ENCODE measurements around the gene CLDN4. TPM values are rescaled to one million over a fixed set of nuclear protein-coding genes. Genes with fewer than 3 reads are reported as not detected.

Gene CLDN4
- total RNA-seq, 6 donors from 2014 or later, result 88.0 to 231 (median 169) TPM

GRCh38 chr7:73872056-73872908, 41.5 kb downstream of the CLDN4 start:
- DNase-seq (no peak), ATAC-seq (ENCODE audit: low FRiP score in 2 of 2) (no peak)
- H3K27ac ChIP-seq, result peak overlapping the region in 3 of 4 donors; percentile 21 to 77 (median 74)
- H3K4me3 ChIP-seq, result no peak overlapping the region
- no peaks in the 10 kb centered on the region for H3K9me3 ChIP-seq
- 73 to 78% methylated on average over 8 to 13 of the region's 13 CpGs for WGBS, 2 donors
- H3K4me1 ChIP-seq, result peaks cover 20 to 33% (median 25%) of the 10 kb centered on the region in 4 donors
- H3K27me3 ChIP-seq, result no peaks in the 10 kb centered on the region
- TF ChIP-seq EP300 (IDR thresholded peaks at IDR 0.05), result no peak
- TF ChIP-seq POLR2A (IDR thresholded peaks at IDR 0.05), result no peak
- TF ChIP-seq POLR2AphosphoS5 (IDR thresholded peaks at IDR 0.05), result no peak
- TF ChIP-seq CTCF (IDR thresholded peaks at IDR 0.05), result no peak
- H3K36me3 ChIP-seq, result no peaks in the 10 kb centered on the region

- 95 to 97% methylated on average over 7 to 8 of the region's 8 CpGs for WGBS, 2 donors
Measured at GRCh38 chr7:73876361-73876760, 45.6 kb downstream of the CLDN4 start.

GRCh38 chr7:73876973-73877372, 46.2 kb downstream of the CLDN4 start:
- no peaks in the 10 kb centered on the region for H3K36me3 ChIP-seq
- ATAC-seq (ENCODE audit: low FRiP score in 2 of 2), result no peak
- peaks cover 28 to 34% (median 30%) of the 10 kb centered on the region in 4 donors for H3K4me1 ChIP-seq
- peak in 1 of 2 donors; percentile 57 for DNase-seq
- no peak for TF ChIP-seq POLR2AphosphoS5 (IDR thresholded peaks at IDR 0.05)
- no peak for TF ChIP-seq EP300 (IDR thresholded peaks at IDR 0.05)
- TF ChIP-seq CTCF (IDR thresholded peaks at IDR 0.05), result no peak
- TF ChIP-seq POLR2A (IDR thresholded peaks at IDR 0.05), result no peak
- WGBS, 2 donors, result 78 to 85% methylated on average over 10 of the region's 12 CpGs
- no peaks in the 10 kb centered on the region for H3K9me3 ChIP-seq
- H3K27me3 ChIP-seq, result no peaks in the 10 kb centered on the region
- no peak overlapping the region for H3K4me3 ChIP-seq
- peak overlapping the region in 1 of 4 donors; percentile 1 for H3K27ac ChIP-seq

More at GRCh38 chr7:73876361-73876760, 45.6 kb downstream of the CLDN4 start:
- Histone ChIP-seq H3K9me3 (no peaks in the 10 kb centered on the region), H3K27ac (no peak overlapping the region), H3K36me3 (no peaks in the 10 kb centered on the region), H3K4me3 (no peak overlapping the region), H3K4me1 (peaks cover 23 to 29% (median 24%) of the 10 kb centered on the region in 4 donors), H3K27me3 (no peaks in the 10 kb centered on the region)
- ATAC-seq (ENCODE audit: low FRiP score in 2 of 2) (no peak), DNase-seq (no peak)
- TF ChIP-seq EP300 (IDR thresholded peaks at IDR 0.05) (no peak), CTCF (IDR thresholded peaks at IDR 0.05) (no peak), POLR2A (IDR thresholded peaks at IDR 0.05) (no peak), POLR2AphosphoS5 (IDR thresholded peaks at IDR 0.05) (no peak)

GRCh38 chr7:73879977-73880681, 49.3 kb downstream of the CLDN4 start:
- WGBS, 2 donors, result 37 to 43% methylated on average over 8 to 18 of the region's 18 CpGs
- peak; percentile 57 to 58 for TF ChIP-seq POLR2AphosphoS5 (IDR thresholded peaks at IDR 0.05)
- no peak for TF ChIP-seq POLR2A (IDR thresholded peaks at IDR 0.05)
- TF ChIP-seq CTCF (IDR thresholded peaks at IDR 0.05), result peak in 1 of 6 experiments; percentile 13
- peak in 2 of 4 donors; percentile 24 for TF ChIP-seq EP300 (IDR thresholded peaks at IDR 0.05)
- peak in 1 of 2 donors; percentile 27 for DNase-seq

More at GRCh38 chr7:73879977-73880681, 49.3 kb downstream of the CLDN4 start:
- ATAC-seq (ENCODE audit: low FRiP score in 2 of 2), result peak; percentile 50
- H3K9me3 ChIP-seq, result no peaks in the 10 kb centered on the region
- H3K27ac ChIP-seq, result peak overlapping the region; percentile 70 to 89 (median 76)
- H3K4me3 ChIP-seq, result no peak overlapping the region
- no peaks in the 10 kb centered on the region for H3K36me3 ChIP-seq
- H3K27me3 ChIP-seq, result no peaks in the 10 kb centered on the region
- H3K4me1 ChIP-seq, result peaks cover 28 to 37% (median 32%) of the 10 kb centered on the region in 4 donors
